GM19099 (cell line): ENCODE results near the gene STXBP1.

Experiments
- POLR2A ChIP-seq: IDR thresholded peaks from 3 replicates; pipeline ENCODE4 v1.6.1; 2011; ENCODE audit warnings: low read depth; ENCODE audit not compliant: insufficient read length; ENCODE audit errors: extremely low read depth

STXBP1 gene

DNA sequence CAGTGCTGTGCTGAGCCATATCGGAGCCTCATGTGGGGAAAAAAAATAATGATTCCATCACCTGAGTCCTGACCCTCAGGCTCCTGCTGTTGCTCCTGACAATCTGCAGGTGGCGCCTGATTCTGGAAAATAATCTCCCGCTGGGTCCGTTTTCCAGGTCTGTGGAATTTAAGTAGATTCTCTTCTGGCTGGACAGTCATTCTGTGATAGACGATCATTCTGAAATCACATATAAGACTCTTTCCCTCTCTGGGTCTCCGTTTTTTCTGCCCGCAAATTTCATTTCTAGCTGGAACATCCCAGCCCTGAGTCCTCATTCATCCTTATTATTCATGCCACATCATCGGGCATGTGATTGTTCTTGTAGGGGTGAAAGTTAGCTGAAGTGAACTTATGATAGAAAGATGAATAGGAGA, 22.1 kb upstream of the STXBP1 start:
- no peak for TF ChIP-seq POLR2A

DNA sequence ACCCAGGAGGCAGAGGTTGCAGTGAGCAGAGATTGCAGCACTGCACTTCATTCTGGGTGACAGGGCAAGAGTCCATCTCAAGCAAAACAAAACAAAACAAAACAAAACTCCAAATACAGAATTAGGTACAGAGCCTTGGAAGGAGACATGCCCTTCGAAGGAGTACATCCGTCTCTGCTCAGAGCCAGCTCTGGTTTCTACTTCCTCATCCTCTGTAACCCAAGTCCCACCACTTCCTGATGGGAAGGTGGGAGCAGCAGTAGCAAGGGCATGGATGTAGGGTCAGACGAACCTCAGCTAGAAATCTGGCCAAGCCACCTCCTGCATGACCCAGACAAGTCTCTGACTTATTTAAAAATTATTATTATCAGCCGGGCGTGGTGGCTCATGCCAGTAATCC, 16.5 kb upstream of the STXBP1 start:
- no peak for TF ChIP-seq POLR2A

- no peak for TF ChIP-seq POLR2A
Observed at GRCh38 chr9:127598839-127599549, 13.1 kb upstream of the STXBP1 start.

- no peak for TF ChIP-seq POLR2A
Observed at GRCh38 chr9:127599550-127599891, 12.6 kb upstream of the STXBP1 start.

- no peak for TF ChIP-seq POLR2A
Observed at GRCh38 chr9:127603226-127603625, 8.9 kb upstream of the STXBP1 start.

GRCh38 chr9:127606043-127606442, 6.0 kb upstream of the STXBP1 start:
- no peak for TF ChIP-seq POLR2A

DNA sequence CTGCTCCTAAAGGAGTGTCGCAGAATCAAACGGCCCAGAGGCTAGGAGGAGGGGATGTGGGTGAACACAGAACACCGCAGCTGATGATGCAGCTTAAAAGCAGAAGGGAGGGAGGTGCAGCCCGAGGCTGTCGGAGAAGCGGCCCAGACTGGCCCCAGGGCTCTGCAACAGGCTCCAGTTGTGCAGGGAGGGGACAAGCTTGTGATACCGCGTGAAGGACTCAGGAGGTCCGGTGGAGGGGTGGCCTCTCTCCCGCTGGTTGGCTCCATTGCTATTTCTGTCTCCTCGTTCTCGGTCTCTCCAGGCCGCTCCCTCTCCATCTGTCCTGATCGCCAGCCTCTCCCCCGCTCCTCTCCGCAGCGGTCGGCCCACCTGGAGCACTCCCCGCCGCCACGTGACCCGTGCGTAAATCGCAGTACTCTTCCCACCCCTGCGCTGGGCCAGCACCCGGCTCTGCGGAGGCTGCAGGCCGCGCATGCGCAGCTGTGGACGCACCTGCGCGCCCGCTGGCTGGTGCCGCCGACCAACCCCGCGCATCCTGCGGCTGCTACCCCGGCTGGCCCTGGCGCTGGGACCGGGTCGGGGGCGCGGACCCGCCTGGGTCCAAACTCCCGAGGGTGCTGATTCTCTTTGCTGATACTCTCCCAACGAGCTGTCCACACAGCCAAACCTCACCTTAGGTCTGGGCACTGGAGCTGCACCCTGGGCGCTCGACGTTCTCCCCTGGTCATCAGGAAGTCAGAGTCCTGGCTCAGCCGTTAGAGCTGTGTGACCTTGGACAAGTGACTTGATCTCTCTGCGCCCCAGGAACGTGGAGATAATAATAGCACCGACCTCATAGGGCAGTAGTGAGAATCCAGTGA, 3.7 kb upstream of the STXBP1 start:
- no peak for TF ChIP-seq POLR2A

GRCh38 chr9:127611603-127611898, 526 bp upstream of the STXBP1 start:
- no peak for TF ChIP-seq POLR2A

GRCh38 chr9:127612939-127613582, 984 bp downstream of the STXBP1 start:
- no peak for TF ChIP-seq POLR2A

GRCh38 chr9:127613583-127613954, 1.5 kb downstream of the STXBP1 start:
- no peak for TF ChIP-seq POLR2A

GRCh38 chr9:127614961-127615360, 2.9 kb downstream of the STXBP1 start:
- TF ChIP-seq POLR2A: no peak

DNA sequence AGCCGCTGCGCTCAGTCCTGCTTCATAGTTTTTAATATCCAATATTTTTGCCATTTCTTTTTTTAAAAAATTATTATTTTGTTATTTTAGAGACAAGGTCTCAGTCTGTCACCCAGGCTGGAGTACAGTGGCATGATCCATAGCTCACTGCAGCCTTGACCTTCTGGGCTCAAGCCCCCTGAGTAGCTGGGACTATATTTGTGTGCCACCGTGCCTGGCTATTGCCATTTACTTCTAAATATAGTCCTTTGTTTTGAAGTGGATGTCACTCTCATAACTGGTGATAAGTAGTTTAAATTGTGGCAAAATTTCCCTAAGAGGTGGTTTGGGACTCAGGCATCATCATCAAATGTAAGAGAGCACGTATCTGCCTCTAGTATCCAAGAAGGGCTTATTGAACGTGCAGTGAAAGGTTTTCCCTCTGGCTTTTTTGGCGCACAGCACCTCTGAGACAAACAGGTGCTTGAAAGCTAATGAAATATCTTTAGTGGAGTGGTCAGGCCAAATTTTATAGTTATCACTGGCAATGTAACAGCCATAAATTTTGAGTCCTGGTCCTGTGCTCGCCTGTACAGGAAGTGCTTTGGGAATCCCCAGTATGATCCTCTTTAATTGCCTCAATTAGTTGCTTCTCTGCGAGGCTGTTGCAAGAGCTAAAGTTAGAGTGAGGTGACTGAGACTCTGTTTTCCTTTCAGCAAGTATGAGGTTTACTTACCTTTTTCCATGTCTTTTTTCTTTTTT, 14.8 kb downstream of the STXBP1 start:
- TF ChIP-seq POLR2A: no peak

DNA sequence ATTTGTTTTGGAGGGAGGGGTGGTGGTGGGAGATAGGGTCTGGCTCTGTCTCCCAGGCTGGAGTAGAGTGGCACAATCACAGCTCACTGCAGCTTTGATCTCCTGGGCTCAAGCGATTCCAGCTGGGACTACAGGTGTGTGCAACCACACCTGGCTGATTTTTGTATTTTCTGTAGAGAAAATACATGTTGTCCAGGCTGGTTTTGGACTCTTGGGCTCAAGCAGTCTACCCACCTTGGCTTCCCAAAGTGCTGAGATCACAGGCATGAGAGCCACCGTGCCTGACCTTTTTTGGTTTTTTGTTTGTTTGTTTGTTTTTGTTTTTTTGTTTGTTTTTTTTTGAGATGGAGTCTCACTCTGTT, 15.4 kb downstream of the STXBP1 start:
- TF ChIP-seq POLR2A: no peak

DNA sequence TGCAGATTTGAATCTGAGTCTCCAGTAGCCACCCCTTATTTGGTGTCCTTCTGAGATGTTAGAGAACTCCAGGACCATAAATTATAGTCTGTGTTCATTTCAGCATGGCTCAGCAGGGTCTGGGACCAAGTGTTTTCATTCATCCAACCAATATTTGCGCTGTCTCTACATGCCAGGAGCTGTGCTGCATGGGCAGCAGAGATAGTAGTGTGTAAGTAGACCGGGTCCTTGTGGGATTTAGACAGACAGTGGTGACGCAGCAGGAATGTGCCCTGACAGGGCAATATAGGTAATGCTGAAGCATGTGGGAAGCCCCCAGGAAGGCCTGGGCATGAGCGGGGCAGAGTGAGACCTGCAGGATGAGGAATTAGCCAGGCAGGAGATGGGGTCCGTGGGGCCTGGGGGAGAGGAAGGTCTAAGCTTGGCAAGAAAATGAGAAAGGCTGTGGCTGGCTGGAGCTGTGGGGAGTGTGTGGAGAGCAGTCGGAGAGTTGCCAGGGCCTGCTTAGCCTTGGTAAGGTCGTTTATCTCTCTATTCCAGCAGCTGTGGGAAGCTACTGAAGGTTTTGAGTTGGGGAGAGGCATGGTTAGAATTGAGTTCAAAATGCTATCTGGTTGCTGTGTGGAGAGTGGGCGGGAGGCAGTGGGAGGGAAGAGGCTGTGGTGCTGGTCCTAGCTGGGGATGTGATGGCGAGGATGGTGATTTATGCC, 16.8 kb downstream of the STXBP1 start:
- TF ChIP-seq POLR2A: no peak

DNA sequence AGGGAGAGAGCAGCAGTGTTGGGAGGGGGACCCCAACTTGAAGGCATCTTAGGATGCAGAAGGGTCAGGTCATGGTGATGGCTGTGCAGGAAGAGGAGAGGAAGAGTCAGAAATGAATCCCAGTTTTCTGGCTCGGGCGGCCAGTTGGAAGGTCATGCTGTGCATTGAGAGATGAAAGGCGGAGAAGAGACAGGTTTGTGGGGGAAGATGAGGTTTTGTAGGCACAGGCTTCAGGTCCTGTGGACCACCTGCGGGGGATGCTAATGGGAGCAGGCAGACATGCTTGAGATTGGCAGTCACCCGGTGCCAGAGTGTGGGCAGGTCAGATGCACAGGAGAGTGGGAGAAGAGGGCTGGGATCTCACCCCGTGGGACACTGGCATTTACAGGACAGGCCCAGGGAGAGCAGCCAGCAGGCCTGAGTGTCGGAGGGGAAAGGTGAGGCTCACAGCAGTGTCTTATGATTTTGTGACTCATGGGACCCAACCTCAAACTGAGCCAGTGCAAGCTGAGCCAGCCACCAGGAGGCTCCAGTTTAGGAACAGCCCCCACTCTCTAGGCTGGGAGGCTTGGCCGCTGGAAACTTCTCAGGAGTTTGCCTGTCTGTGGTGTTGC, 17.5 kb downstream of the STXBP1 start:
- TF ChIP-seq POLR2A: no peak

DNA sequence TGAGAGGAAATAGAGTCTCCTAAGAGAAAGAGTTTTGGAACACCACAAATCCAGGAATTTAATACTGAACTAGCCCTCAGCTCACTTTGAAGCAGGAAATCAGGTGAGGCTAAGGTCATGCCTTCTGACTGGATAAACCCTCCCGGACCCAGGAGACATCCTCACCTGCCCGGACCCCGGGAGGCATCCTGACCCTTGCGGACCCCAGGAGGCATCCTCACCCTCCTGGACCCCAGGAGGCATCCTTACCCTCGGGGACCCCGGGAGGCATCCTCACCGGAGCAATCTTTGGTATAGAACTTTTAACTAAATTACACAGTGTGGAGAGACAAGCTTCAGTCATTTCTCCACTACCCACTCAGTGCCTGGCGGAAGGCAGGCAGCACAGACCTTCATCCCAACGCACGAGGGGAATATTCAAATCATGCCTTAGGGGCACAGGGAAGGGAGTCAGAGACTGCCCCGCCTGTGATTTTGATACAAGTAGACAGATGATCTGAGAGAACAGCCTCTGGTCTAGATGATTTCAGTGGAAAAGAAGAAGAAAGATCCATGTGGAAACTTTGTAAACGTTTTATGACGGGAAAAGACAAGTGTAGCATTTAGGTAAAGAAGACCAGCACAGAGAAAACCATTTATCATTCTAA, 21.3 kb downstream of the STXBP1 start:
- no peak for TF ChIP-seq POLR2A
